ENCODE results near the gene TAF4.
"Not testable (repeated sequence)": the region's sequence is repeated elsewhere in the genome, so short reads cannot be mapped to it uniquely, and the experiment has no call there.

The TAF4 gene

DNA sequence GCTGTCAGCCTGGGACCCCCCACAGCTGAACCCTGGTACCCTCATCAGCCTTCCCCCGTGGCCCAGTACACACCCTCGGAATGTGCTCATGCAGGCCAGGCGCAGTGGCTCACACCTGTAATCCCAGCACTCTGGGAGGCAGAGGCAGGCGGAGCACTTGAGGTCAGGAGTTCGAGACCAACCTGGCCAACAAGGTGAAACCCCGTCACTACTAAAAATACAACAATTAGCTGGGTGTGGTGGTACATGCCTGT lies 9.9 kb downstream of the TAF4 start:
- not testable (repeated sequence) for DNase-seq

DNA sequence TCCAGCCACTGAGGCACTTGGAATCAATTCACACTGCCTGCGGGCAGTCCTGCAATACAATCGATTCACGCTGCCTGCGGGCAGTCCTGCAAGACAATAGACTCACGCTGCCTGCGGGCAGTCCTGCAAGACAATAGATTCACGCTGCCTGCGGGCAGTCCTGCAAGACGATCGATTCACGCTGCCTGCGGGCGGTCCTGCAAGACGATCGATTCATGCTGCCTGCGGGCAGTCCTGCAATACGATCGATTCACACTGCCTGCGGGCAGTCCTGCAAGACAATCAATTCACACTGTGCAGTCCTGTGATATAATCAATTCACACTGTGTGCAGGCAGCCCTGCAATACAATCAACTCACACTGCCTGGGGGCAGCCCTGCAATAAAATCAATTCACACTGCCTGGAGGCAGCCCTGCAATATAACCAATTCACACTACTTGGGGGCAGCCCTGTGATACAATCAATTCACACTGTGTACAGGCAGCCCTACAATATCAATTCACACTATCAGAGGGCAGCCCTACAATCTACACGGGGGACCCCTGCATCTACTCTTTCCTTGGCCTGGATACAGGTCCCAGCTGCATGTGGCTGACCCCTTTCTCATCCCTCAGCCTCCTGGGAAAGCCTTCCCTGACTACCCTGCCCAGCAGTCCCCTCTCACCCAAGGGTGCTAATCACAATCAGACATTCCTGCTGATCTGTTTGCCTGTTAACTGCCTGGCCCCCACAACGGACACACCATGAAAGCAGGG lies 10.4 kb downstream of the TAF4 start:
- DNase-seq, result no peak

DNA sequence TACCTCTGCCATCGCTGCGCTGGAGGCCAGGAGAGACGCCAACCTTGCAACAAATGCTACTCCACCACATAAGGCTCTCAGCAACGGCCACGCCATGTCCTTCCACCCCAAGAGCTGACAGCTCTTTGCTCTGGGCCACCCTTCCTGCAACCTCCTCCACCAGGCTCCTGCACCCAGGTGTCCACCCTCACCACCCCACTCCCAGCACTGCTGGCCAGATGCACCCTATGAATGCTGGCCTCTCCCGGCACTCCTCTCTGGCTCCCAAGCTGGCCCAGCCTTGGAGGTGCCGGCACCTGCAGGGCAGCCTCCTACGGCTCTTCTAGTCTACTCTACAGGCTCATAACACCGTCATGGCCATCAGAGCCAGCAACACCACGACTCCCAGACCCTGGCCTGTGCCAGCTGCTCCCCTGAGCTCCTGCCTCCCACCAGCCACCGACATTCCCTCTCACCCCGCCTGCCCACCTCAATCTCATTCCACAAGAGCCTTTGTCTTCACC lies 11.2 kb downstream of the TAF4 start:
- DNase-seq, result no peak

- no peak for DNase-seq
Measured at GRCh38 chr20:62053465-62054196, 12.1 kb downstream of the TAF4 start.

DNA sequence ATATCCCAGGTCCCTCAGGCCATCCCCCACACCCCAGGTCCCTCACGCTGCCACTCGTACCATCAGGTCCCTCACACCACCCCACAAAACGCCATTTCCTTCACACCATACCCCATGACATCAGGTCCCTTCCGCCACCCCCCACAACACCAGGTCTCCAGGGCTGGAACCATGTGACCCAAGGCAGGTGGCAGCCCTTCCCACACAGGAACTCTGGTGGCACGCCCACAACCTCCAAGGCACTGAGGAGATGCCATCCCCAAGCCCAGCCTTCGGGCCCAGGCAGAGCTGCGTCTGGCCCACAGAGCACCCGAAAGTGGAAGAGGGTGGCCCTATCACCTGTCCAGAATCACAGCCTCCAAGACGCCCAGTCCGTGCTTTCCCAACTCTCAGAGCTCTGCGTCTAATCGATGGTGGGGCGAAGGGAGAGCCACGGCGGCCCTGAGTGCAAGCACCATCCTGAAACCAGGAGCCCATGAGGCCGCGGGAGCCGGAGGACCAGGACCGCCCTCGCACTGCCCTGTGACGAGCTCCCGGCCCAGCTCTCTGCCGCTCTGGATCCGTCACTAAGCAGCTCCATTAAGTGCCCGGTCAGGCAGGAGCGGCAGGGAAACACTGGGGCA lies 12.7 kb downstream of the TAF4 start:
- no peak for DNase-seq

DNA sequence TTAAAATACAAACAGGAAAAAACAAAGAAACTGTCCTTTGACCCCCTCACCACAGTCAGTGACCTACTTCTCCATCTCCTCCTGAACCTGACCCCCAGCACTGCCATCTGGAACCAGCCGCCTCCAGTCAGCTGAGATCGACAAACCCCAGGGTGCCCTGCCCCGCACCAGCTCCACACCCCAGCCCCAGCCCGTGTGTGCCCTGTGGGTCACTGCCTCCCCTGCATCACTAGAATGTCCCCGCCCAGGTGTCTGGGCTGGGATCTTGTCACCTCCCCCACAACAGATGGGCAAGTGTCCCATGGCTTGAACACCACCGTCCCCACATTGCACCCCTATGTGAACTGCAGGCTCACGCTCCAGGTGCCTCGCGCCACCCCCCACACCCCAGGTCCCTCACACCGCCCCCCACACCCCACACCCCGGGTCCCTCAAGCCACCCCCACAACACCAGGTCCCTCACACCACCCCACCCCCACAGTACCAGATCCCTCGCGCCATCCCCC lies 13.3 kb downstream of the TAF4 start:
- no peak for DNase-seq

DNA sequence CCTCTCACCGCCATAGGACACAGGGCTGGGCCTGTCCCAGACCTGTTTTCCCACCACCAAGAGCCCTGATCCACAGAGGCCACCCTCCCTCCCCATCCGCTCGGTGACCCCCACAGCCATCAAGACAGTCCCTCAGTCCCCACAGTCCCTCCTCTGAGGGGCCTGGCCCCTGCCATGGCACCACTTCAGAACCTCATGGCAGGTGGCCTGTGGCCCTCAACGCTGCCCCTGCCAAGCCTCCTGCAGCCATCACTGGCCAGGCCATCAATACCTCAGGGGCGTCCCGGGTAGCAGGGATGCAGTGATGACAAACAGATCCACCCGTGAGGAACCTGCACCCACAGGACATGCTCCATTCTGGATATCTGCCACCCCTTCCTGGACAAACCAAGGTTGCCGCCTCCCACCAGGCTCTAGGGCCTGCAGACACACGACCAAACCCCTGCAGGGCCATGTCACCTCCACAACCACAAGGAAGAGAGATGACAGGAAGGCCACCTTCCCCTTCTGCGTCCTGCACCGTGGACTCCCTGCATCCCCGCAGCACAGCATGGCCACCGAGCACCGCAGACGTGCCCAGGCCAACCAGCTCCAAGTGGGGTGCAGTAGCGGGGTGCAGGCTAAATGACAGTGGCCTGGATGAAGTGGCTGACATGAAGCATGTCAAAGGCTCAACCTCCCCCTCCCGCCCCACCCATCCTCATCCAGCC lies 14.0 kb downstream of the TAF4 start:
- no peak for DNase-seq

GRCh38 chr20:62051144-62051543 lies 14.5 kb downstream of the TAF4 start:
- DNase-seq, result no peak

GRCh38 chr20:62050166-62051120 lies 15.2 kb downstream of the TAF4 start:
- DNase-seq, result no peak

- no peak for DNase-seq
Measured at GRCh38 chr20:62049342-62050165, 16.1 kb downstream of the TAF4 start.

GRCh38 chr20:62048821-62049291 lies 16.8 kb downstream of the TAF4 start:
- no peak for DNase-seq

DNA sequence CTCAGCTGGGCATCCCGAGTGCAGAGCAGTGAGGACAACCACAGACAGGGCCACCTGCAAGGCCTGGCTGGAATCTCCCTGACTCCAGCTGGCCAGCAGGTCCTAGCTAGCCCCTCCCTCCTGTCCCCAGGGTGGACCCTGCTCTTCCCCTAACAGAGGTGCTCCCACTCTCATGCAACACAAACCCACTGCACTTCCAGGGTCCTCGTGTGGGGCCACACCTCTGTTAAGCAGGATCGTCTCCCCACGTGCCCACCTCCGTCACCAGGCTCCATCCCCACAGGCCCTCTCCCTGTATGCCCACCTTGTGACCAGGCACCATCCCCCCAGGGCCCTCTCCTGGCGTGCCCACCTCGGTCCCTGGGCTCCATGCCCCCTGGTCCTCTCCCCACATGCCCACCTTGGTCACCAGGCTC lies 17.3 kb downstream of the TAF4 start:
- DNase-seq, result no peak

DNA sequence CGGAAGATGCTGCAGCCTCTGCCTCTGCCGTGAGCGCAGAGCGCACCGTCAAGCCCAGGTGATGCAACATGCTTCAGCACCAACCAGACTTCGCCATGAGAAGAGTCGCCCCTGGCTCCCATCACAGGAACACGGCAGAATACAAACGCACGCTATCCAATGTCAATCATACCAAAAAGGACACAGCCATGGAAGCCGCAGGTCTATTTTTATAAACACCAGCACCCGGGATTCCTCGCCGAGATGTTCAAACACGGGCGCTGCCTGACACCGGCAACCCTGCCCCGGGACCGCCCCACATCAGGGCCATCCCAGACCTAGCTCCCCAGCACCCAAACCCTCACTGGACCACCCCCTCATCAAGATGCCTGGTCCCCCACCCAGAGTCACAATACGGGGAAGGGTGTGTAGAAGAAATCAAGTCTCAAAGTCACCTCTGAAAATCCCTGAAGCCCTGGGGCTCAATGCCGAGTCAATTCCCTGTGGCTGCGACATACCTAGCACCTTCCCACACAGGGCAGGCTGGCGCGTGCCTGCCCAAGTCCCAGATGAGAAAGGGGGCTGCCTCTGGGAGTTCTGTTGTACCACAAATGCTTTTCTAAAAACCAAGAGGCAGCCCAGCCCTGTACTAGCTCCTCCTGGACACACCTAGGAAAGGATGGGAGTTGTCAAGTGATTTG lies 17.9 kb downstream of the TAF4 start:
- no peak for DNase-seq

DNA sequence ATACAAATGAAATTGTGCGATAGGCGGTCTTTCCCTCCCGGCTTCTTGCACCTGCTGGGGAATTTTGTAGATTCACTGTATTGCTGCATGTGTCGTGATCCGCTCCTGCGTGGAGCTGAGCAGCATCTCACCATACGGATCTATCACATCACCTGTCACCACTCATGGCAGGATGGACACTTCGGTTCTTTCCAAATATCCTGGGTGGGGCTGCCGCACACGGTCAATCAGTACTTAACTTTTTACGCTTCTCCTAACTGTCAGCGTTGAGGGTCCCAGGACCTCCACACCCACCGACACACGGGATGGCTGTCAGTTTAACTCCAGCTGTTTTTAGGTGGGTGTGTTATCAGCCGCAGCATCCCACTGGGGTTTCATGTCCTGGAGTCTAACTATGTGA lies 19.2 kb downstream of the TAF4 start:
- DNase-seq, result no peak

- DNase-seq, result no peak
Measured at GRCh38 chr20:62045529-62046285, 20.0 kb downstream of the TAF4 start.

DNA sequence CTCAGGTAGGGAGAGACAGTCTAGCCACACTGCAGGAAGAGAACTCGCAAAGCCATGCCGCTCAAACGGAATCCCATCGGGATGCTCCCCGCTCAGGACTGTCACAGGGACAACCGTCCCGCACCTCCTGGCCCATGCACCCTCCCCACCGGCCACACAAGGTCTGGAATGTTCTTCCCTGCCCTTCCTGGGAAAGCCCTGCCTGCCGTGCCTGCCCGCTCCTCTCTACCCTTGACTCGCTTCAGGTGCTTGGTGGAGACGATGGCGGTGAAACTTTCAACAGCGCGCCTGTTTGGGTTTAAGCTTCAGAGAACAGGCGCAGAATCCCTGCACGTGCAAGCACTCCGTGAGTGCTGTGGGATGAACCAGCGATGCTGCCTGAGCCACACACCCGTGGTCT lies 20.6 kb downstream of the TAF4 start:
- DNase-seq, result no peak

DNA sequence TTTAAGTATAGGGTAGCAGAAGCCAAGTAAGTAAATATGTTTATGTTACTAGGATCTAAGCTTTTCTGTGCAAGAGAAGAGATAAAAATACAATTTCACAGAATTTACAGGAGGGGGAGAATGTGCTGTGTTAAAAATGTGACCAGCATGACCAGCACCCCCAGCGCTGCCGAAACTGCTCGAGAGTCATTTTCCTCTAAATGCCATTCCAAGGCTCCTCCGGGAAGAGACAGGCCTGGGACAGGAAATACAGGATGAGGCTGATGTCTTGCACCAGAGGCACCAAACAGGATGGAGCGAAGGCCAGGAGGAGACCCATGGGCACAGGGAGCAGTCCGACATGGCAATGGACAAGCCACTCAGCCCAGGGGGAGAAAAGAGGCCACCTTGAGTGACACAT lies 21.1 kb downstream of the TAF4 start:
- no peak for DNase-seq

GRCh38 chr20:62043131-62043914 lies 22.4 kb downstream of the TAF4 start:
- DNase-seq, result no peak
